HG03432 (cell line): ENCODE results near the gene RASA3.
"Not testable (repeated sequence)": the region's sequence is repeated elsewhere in the genome, so short reads cannot be mapped to it uniquely, and the experiment has no call there.

Experiments
- ATAC-seq: cut with Tn5 transposase; IDR thresholded peaks from one replicate; pipeline ENCODE4 v1.9.1; 2021; ENCODE audit warnings: mild to moderate bottlenecking, moderate library complexity; ENCODE audit not compliant: unreplicated experiment

Gene RASA3

GRCh38 chr13:114157869-114158495 lies 25.6 kb upstream of the RASA3 start:
- no peak for ATAC-seq

- no peak for ATAC-seq
These were observed 23.8 kb upstream of the RASA3 start for GRCh38 chr13:114155926-114156883.

GRCh38 chr13:114155320-114155719 lies 22.9 kb upstream of the RASA3 start:
- ATAC-seq, result no peak

GRCh38 chr13:114154476-114154875 lies 22.1 kb upstream of the RASA3 start:
- ATAC-seq, result no peak

- no peak for ATAC-seq
These were observed 21.2 kb upstream of the RASA3 start for GRCh38 chr13:114153485-114154080.

GRCh38 chr13:114152831-114153371 lies 20.5 kb upstream of the RASA3 start:
- ATAC-seq, result no peak

GRCh38 chr13:114152285-114152645 lies 19.8 kb upstream of the RASA3 start:
- ATAC-seq, result no peak

GRCh38 chr13:114151565-114152284 lies 19.3 kb upstream of the RASA3 start:
- no peak for ATAC-seq

GRCh38 chr13:114151031-114151430 lies 18.6 kb upstream of the RASA3 start:
- no peak for ATAC-seq

GRCh38 chr13:114149774-114150740 lies 17.6 kb upstream of the RASA3 start:
- ATAC-seq, result no peak

GRCh38 chr13:114148886-114149285 lies 16.5 kb upstream of the RASA3 start:
- not testable (repeated sequence) for ATAC-seq

GRCh38 chr13:114148521-114148855 lies 16.1 kb upstream of the RASA3 start:
- peak; percentile 79 for ATAC-seq

GRCh38 chr13:114147803-114148520 lies 15.5 kb upstream of the RASA3 start:
- peak; percentile 27 for ATAC-seq

- ATAC-seq, result no peak
These were observed 14.2 kb upstream of the RASA3 start for GRCh38 chr13:114146629-114147028.

- ATAC-seq, result no peak
These were observed 13.8 kb upstream of the RASA3 start for GRCh38 chr13:114146173-114146572.

- no peak for ATAC-seq
These were observed 13.3 kb upstream of the RASA3 start for GRCh38 chr13:114145722-114146121.

- no peak for ATAC-seq
These were observed 12.8 kb upstream of the RASA3 start for GRCh38 chr13:114145256-114145655.

GRCh38 chr13:114144606-114145244 lies 12.3 kb upstream of the RASA3 start:
- no peak for ATAC-seq
